Activated naive CD4-positive, alpha-beta T cell treated with anti-CD3 and anti-CD28 coated beads for 36 hours (primary cell): ENCODE data around the gene CAMTA1. TPM values are rescaled to one million over a fixed set of nuclear protein-coding genes. Genes with fewer than 3 reads are reported as not detected.

Experiments
- CTCF ChIA-PET: fragments of 350-600 bp; sonication (Branson Sonifier 250); formaldehyde crosslinking; loops from one replicate; lab custom pipeline; 2021; ENCODE audit warnings: antibody characterized with exemption; lab: Charles Lee
- DNase-seq: peaks from one replicate; pipeline ENCODE4 v3.0.0-alpha.2; 2020
- H3K27ac Mint-ChIP-seq: one replicate; pipeline ENCODE4 v1.8.0; 2021; ENCODE audit warnings: mild to moderate bottlenecking, mixed read lengths
- H3K27me3 Mint-ChIP-seq: one replicate; pipeline ENCODE4 v1.8.0; 2021; ENCODE audit warnings: low read depth, mixed read lengths
- H3K36me3 Mint-ChIP-seq: one replicate; pipeline ENCODE4 v1.8.0; 2021; ENCODE audit warnings: low read depth, mixed read lengths
- H3K4me1 Mint-ChIP-seq: one replicate; pipeline ENCODE4 v1.8.0; 2021; ENCODE audit warnings: low read depth, mixed read lengths
- H3K4me3 Mint-ChIP-seq: one replicate; pipeline ENCODE4 v1.8.0; 2021; ENCODE audit warnings: mild to moderate bottlenecking, moderate library complexity, mixed read lengths
- H3K9me3 Mint-ChIP-seq: one replicate; pipeline ENCODE4 v1.8.0; 2021; ENCODE audit warnings: mixed read lengths
- intact Hi-C: fragments of 100-400 bp; cut with micrococcal nuclease; formaldehyde crosslinking; loops from one replicate; pipeline ENCODE4 v1.15.1; 2023
- total RNA-seq, 2 experiments: library from RNA; stranded (reverse); gene quantifications; one replicate each; pipeline ENCODE4 v1.2.3, GENCODE V29; 2021

The CAMTA1 gene
- total RNA-seq, 2 experiments from 2014 or later, result 61.5 to 70.9 TPM

- no peak for DNase-seq
- H3K4me1 Mint-ChIP-seq, result no peaks in the 10 kb centered on the region
- H3K9me3 Mint-ChIP-seq, result peaks cover 2% of the 10 kb centered on the region
- no peak overlapping the region for H3K27ac Mint-ChIP-seq
- no peaks in the 10 kb centered on the region for H3K27me3 Mint-ChIP-seq
- no peaks in the 10 kb centered on the region for H3K36me3 Mint-ChIP-seq
- H3K4me3 Mint-ChIP-seq, result no peak overlapping the region
- CTCF ChIA-PET, result no interaction called here
- intact Hi-C loops, result no loop called here
These were observed 506.0 kb downstream of the CAMTA1 start for GRCh38 chr1:7290971-7291970.

GRCh38 chr1:7292036-7292681 is 506.9 kb downstream of the CAMTA1 start:
- peaks cover 5% of the 10 kb centered on the region for H3K9me3 Mint-ChIP-seq
- H3K36me3 Mint-ChIP-seq, result no peaks in the 10 kb centered on the region
- H3K4me3 Mint-ChIP-seq, result no peak overlapping the region
- no peaks in the 10 kb centered on the region for H3K27me3 Mint-ChIP-seq
- no peak for DNase-seq
- CTCF ChIA-PET, result no interaction called here
- H3K4me1 Mint-ChIP-seq, result no peaks in the 10 kb centered on the region
- no peak overlapping the region for H3K27ac Mint-ChIP-seq
- intact Hi-C loops, result no loop called here

GRCh38 chr1:7292714-7293419 is 507.6 kb downstream of the CAMTA1 start:
- intact Hi-C loops, result no loop called here
- Mint-ChIP-seq H3K4me1 (no peaks in the 10 kb centered on the region), H3K27ac (no peak overlapping the region), H3K4me3 (no peak overlapping the region), H3K27me3 (no peaks in the 10 kb centered on the region), H3K9me3 (peaks cover 4% of the 10 kb centered on the region), H3K36me3 (no peaks in the 10 kb centered on the region)
- no peak for DNase-seq
- CTCF ChIA-PET, result no interaction called here

GRCh38 chr1:7293702-7294629 is 508.7 kb downstream of the CAMTA1 start:
- Mint-ChIP-seq H3K36me3 (no peaks in the 10 kb centered on the region), H3K27ac (no peak overlapping the region), H3K9me3 (peaks cover 4% of the 10 kb centered on the region), H3K27me3 (peaks cover 4% of the 10 kb centered on the region), H3K4me3 (no peak overlapping the region), H3K4me1 (no peaks in the 10 kb centered on the region)
- intact Hi-C loops, result no loop called here
- CTCF ChIA-PET, result interaction anchor here (0.6 kb wide), 1 partner anchor 157 kb away, joined by 3 read pairs; no protein-coding TSS in a partner anchor
- no peak for DNase-seq

- H3K4me1 Mint-ChIP-seq, result no peaks in the 10 kb centered on the region
- CTCF ChIA-PET, result no interaction called here
These were observed 509.4 kb downstream of the CAMTA1 start for GRCh38 chr1:7294636-7295035.

GRCh38 chr1:7295946-7296345 is 510.7 kb downstream of the CAMTA1 start:
- CTCF ChIA-PET, result no interaction called here
- no peaks in the 10 kb centered on the region for H3K36me3 Mint-ChIP-seq
- H3K27me3 Mint-ChIP-seq, result peaks cover 9% of the 10 kb centered on the region
- H3K4me1 Mint-ChIP-seq, result no peaks in the 10 kb centered on the region
- peaks cover 4% of the 10 kb centered on the region for H3K9me3 Mint-ChIP-seq
- no peak for DNase-seq
- H3K4me3 Mint-ChIP-seq, result no peak overlapping the region
- no peak overlapping the region for H3K27ac Mint-ChIP-seq
- intact Hi-C loops, result no loop called here

More at GRCh38 chr1:7294636-7295035, 509.4 kb downstream of the CAMTA1 start:
- peaks cover 6% of the 10 kb centered on the region for H3K27me3 Mint-ChIP-seq
- H3K4me3 Mint-ChIP-seq, result no peak overlapping the region
- no peak for DNase-seq
- no peaks in the 10 kb centered on the region for H3K36me3 Mint-ChIP-seq
- intact Hi-C loops, result no loop called here
- peaks cover 4% of the 10 kb centered on the region for H3K9me3 Mint-ChIP-seq
- no peak overlapping the region for H3K27ac Mint-ChIP-seq

- Mint-ChIP-seq H3K4me3 (no peak overlapping the region), H3K4me1 (no peaks in the 10 kb centered on the region), H3K27ac (no peak overlapping the region), H3K9me3 (peaks cover 4% of the 10 kb centered on the region), H3K27me3 (peaks cover 14% of the 10 kb centered on the region), H3K36me3 (no peaks in the 10 kb centered on the region)
- DNase-seq, result no peak
- CTCF ChIA-PET, result no interaction called here
- intact Hi-C loops, result no loop called here
These were observed 511.7 kb downstream of the CAMTA1 start for GRCh38 chr1:7296968-7297367.

GRCh38 chr1:7298145-7298544 is 512.9 kb downstream of the CAMTA1 start:
- Mint-ChIP-seq H3K4me1 (no peaks in the 10 kb centered on the region), H3K36me3 (no peaks in the 10 kb centered on the region), H3K27me3 (peaks cover 17% of the 10 kb centered on the region), H3K27ac (no peak overlapping the region), H3K9me3 (peaks cover 4% of the 10 kb centered on the region), H3K4me3 (no peak overlapping the region)
- DNase-seq, result no peak
- intact Hi-C loops, result no loop called here
- CTCF ChIA-PET, result no interaction called here

- no peak overlapping the region for H3K4me3 Mint-ChIP-seq
- no peaks in the 10 kb centered on the region for H3K4me1 Mint-ChIP-seq
- H3K9me3 Mint-ChIP-seq, result peaks cover 4% of the 10 kb centered on the region
- DNase-seq, result no peak
- no peak overlapping the region for H3K27ac Mint-ChIP-seq
- intact Hi-C loops, result no loop called here
- H3K27me3 Mint-ChIP-seq, result peaks cover 17% of the 10 kb centered on the region
- CTCF ChIA-PET, result no interaction called here
- H3K36me3 Mint-ChIP-seq, result no peaks in the 10 kb centered on the region
These were observed 513.5 kb downstream of the CAMTA1 start for GRCh38 chr1:7298749-7299151.

- Mint-ChIP-seq H3K4me3 (no peak overlapping the region), H3K36me3 (no peaks in the 10 kb centered on the region), H3K27ac (no peak overlapping the region), H3K4me1 (no peaks in the 10 kb centered on the region), H3K27me3 (peaks cover 17% of the 10 kb centered on the region), H3K9me3 (peaks cover 4% of the 10 kb centered on the region)
- CTCF ChIA-PET, result interaction anchor here (0.6 kb wide), 1 partner anchor 12 kb away, joined by 3 read pairs; no protein-coding TSS in a partner anchor
- intact Hi-C loops, result no loop called here
- DNase-seq, result no peak
These were observed 514.1 kb downstream of the CAMTA1 start for GRCh38 chr1:7299329-7299799.

GRCh38 chr1:7299994-7300393 is 514.7 kb downstream of the CAMTA1 start:
- Mint-ChIP-seq H3K27ac (no peak overlapping the region), H3K9me3 (peaks cover 4% of the 10 kb centered on the region), H3K27me3 (peaks cover 17% of the 10 kb centered on the region), H3K36me3 (no peaks in the 10 kb centered on the region), H3K4me1 (no peaks in the 10 kb centered on the region), H3K4me3 (no peak overlapping the region)
- intact Hi-C loops, result no loop called here
- CTCF ChIA-PET, result interaction anchor here (0.6 kb wide), 1 partner anchor 11 kb away, joined by 3 read pairs; no protein-coding TSS in a partner anchor
- no peak for DNase-seq
